Activated naive CD4-positive, alpha-beta T cell treated with Interleukin-2 at 50 U/mL for 16 hours (primary cell): ENCODE data around the gene GALNT14.

ENCODE experiments used
- DNase-seq: peaks from one replicate; pipeline ENCODE4 v3.0.0-alpha.2; 2020

GALNT14 gene

DNA sequence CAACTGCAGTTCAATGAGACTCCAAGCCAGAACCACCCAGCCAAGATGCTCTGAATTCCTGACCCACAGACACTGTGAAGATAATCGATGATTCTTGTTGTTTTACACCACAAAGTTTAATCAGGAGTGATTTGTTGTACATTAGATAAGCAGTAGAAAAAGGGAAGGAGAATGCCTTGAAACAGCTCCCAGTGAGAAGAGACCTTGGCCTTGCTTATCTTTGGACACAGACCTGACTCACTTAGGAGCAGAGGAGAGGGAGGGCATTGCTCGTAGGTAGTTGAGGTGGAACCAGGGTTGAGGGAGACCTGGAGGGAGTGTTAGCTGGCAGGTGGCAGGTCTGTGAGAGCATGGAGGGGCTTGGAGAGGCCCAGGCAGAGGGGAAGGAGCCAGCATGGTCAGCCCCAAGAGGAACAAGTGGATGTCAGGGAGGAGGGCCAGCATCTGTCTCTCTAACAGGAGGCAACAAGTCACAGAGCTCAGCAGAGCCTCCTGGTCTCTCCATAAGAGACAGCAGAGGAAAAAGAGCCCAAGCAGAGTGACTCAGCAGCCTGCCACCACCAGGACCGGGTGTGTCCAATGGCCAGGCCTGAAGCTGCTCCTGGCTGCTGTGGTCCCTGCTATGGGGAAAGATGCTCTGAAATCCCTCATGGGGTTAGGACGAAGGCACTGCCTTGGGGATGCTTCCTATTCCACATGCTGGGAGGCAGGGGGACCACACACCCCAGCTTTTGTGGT lies 169.4 kb downstream of the GALNT14 start:
- DNase-seq = no peak

DNA sequence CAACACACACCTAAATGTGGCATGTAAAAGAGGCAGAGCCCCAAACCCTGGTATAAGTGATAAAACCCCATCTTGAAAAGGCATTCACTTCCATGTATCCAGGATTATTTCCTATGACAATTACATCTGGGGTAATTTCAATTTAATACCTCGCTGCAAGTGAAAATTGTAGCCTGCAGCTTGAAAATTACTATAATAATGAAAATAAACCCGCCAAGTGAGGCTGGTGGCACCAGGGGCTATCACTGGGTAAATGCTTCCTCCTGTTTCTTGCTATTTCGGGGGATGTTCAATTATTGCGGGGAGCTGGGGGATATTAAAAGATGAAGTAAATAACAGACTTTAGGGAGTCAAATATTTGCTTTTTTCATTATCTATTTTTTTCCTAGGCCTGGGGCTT lies 171.5 kb downstream of the GALNT14 start:
- no peak for DNase-seq

GRCh38 chr2:30965022-30965531 lies 173.2 kb downstream of the GALNT14 start:
- no peak for DNase-seq

- no peak for DNase-seq
Observed at GRCh38 chr2:30964334-30965005, 173.8 kb downstream of the GALNT14 start.

- no peak for DNase-seq
Observed at GRCh38 chr2:30963184-30963583, 175.1 kb downstream of the GALNT14 start.

GRCh38 chr2:30960213-30960612 lies 178.0 kb downstream of the GALNT14 start:
- no peak for DNase-seq

- DNase-seq = no peak
Observed at GRCh38 chr2:30959653-30960052, 178.6 kb downstream of the GALNT14 start.

DNA sequence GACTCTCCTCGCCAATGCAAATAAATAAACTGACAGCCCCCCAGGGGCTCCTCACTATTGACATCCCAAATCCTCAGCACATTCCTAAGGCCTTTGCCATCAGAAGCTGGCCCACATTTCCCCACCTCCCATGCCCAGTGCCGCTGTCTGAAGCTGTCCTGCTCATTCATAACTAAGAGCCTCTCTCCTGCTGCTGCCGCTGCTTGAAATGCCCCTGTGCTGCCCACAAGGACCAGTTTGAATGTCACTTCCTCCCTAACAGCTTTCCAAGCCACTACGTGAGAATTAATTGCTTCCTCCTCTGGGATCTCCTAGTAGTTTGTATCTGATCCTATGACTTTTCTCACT lies 179.3 kb downstream of the GALNT14 start:
- DNase-seq = no peak

GRCh38 chr2:30958193-30958917 lies 179.9 kb downstream of the GALNT14 start:
- DNase-seq = no peak

DNA sequence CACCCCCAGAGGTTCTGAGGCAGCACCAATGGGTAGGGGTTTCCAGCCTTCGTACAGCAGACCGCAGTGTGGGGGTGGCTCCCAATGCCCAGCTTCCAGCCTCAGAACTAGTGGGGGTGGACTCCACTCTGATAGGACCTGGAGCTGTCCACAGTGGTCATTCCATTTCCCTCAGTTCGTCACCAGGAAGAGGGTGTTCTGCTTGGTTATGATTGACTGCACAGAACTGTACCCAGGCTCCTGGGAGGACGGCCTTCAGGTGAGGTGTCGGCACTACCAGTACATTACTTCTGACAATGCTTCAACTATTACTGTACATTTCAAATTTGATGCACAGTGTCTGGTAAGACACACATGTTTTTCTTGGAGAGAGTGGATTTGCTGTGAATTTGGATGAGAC lies 180.6 kb downstream of the GALNT14 start:
- DNase-seq = no peak

DNA sequence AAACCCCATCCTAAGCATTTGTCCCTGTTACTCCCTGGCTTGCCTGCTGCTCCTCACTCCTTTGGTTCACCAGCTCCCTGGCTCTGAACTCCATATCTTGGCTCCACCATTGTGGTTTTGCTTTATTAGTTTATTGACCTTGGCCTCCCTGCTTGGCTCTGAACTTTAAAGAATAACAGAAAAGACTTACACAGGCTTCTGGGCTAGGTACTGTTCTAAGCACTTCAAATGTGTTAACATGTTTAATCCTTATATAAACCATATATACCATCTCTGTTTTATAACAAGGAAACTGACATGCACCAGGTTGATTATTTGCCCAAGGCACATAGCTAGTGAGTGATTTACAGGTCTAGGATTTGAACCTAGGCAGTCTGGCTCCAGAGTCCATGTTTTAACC lies 181.2 kb downstream of the GALNT14 start:
- no peak for DNase-seq

- no peak for DNase-seq
Observed at GRCh38 chr2:30955516-30956132, 182.6 kb downstream of the GALNT14 start.

DNA sequence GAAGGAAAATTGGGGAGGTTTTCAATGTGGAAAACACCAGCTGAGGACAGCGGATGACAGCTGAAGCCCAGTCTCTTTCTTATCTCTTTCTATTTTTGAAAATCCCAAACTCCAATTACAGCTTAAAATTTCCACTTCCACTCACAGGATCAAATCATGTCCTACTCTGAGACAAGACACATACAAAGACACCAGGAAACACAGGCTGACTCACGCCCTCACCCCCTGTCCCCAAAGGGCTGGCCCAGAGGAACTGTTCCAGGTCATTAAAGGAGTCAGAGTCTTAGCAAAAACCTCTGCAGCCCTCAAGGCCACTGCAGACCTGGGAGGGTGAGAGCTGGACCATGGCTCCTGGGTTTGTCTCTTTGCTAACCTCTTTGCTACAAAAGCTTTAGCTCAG lies 187.9 kb downstream of the GALNT14 start:
- DNase-seq = no peak

- no peak for DNase-seq
Observed at GRCh38 chr2:30949435-30949834, 188.8 kb downstream of the GALNT14 start.

DNA sequence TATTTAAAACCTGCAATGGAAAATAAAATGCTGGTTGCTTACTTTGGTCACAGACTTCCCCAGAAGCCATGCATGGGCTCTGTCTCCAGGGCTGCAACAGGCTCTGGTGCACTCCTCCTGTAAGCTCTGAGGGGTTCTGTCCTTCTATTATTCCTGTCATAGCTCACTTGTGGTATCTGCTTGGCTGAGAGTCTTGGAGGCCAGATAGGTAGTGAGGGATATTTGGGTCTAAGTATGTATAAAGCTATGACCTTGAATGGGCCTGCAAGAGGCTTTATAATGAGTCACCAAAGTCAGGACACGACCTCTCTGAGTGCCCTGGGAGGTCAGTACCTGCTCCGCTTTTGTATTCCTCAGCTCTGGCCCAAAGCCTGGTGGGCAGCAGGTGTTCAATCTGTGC lies 189.4 kb downstream of the GALNT14 start:
- no peak for DNase-seq

GRCh38 chr2:30948130-30948529 lies 190.1 kb downstream of the GALNT14 start:
- no peak for DNase-seq

DNA sequence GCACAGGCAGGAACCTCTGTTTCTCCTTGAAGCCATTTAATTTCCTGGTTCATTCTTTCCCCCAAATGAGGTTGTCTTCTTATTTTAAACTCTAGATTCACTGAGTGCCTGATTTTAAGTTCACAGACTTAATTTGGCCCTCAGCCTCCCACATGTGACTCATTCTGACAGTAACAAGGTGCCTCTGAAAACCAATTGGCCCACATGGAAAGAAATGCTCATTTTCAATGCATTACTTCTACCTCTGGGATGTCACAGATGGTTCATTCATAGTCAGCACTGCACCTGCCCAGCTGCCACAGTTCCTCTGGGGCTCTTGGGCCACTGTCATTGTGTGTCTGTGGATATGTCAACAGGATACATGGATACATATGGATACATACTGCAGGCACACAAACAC lies 190.6 kb downstream of the GALNT14 start:
- DNase-seq = no peak

GRCh38 chr2:30942419-30942818 lies 195.8 kb downstream of the GALNT14 start:
- DNase-seq = no peak

DNA sequence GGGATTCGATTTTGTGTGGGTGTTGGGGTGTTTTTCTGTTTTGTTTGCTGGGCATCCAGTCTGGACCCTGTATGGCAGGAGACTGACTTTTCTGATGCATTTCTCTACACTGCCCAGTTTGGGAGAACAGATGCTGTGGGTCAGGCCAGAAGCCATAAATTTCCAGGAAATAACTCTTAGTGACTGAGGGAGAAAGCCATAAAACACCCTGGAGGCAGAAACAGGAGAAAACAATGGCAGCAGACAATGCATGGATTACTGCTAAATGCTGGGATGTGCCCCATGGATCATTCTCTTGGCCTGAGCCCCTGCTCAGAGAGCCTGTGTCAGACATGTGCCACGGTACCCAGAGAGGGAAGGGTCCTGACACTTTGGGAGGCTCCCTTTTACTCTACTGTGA lies 197.4 kb downstream of the GALNT14 start:
- no peak for DNase-seq

- DNase-seq = no peak
Observed at GRCh38 chr2:30939364-30939763, 198.9 kb downstream of the GALNT14 start.

DNA sequence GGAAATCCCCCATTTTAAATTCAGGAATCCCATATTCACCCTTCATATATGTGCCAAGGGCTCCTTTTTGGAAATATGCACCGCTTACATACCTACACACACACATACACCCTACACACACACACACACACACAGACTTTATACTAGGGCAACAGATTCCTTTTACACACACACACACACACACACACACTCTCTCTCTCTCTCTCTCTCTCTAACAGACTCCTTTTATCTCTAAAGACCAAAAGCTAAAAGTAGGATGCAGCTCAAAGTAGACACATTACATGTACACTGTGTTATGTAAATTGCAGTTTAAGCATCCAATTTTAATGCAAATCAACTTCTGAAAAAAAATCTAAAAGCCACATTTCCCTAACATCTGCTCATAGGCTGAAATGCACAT lies 200.0 kb downstream of the GALNT14 start:
- DNase-seq = no peak

DNA sequence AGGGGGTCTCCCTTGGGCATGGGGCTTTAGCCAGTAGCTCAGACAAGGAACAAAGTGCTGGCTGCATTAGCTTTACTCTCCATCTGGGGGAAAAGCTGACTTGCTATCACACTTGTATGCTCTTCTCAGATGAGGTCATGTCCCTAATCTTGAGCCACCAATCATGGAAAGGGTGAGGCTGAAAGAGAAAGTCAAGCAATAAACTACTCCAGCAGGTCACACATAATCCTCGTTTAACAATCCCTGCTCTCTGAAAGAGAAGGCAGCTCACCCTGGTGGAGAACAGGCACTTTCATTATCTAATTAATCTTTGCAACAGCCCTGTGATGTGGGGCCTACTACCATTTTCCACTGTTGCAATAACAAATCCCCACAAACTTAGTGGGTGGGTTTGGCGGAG lies 201.3 kb downstream of the GALNT14 start:
- no peak for DNase-seq

GRCh38 chr2:30935795-30936194 lies 202.4 kb downstream of the GALNT14 start:
- DNase-seq = no peak

- DNase-seq = no peak
Observed at GRCh38 chr2:30934066-30934465, 204.2 kb downstream of the GALNT14 start.
